Astrocyte (in vitro differentiated cells and primary cell): Measurements from ENCODE around the gene XCL2. TPM values are rescaled to one million over a fixed set of nuclear protein-coding genes. Genes with fewer than 3 reads are reported as not detected.

Source experiments
- DNase-seq: peaks from one replicate; pipeline ENCODE4 v3.0.0-alpha.2; 2010; ENCODE audit warnings: low read depth
- FAIRE-seq: peaks from 2 replicates; lab custom pipeline; 2011; peaks lifted over from hg19 to GRCh38; lab: Jason Lieb, UNC
- H2AFZ ChIP-seq: 2 replicates; pipeline ENCODE4 v1.6.0; 2012; ENCODE audit warnings: low read depth, low read length, inconsistent platforms
- H3K27ac ChIP-seq: 2 replicates; pipeline ENCODE4 v1.5.1; 2011; ENCODE audit warnings: low read depth, low read length, inconsistent platforms
- H3K27me3 ChIP-seq: 2 replicates; pipeline ENCODE4 v1.6.0; 2011; ENCODE audit warnings: low read length, inconsistent platforms; ENCODE audit not compliant: insufficient read depth
- H3K36me3 ChIP-seq: 2 replicates; pipeline ENCODE4 v1.5.1; 2011; ENCODE audit warnings: low read length, inconsistent platforms; ENCODE audit not compliant: insufficient read depth
- H3K4me1 ChIP-seq: 2 replicates; pipeline ENCODE4 v1.5.1; 2011; ENCODE audit warnings: low read length, inconsistent platforms; ENCODE audit not compliant: insufficient read depth
- H3K4me2 ChIP-seq: 2 replicates; pipeline ENCODE4 v1.6.0; 2012; ENCODE audit warnings: low read length, inconsistent platforms
- H3K4me3 ChIP-seq: 2 replicates; pipeline ENCODE4 v1.5.1; 2011; ENCODE audit warnings: low read depth, mild to moderate bottlenecking, low read length, inconsistent platforms; ENCODE audit not compliant: insufficient read depth
- H3K79me2 ChIP-seq: 2 replicates; pipeline ENCODE4 v1.6.0; 2012; ENCODE audit warnings: mild to moderate bottlenecking, low read length, inconsistent platforms; ENCODE audit not compliant: insufficient read depth
- H3K9ac ChIP-seq: 2 replicates; pipeline ENCODE4 v1.6.0; 2012; ENCODE audit warnings: mild to moderate bottlenecking, low read length, inconsistent platforms
- H3K9me3 ChIP-seq: 2 replicates; pipeline ENCODE4 v1.5.1; 2012; ENCODE audit warnings: low read depth, mild to moderate bottlenecking, low read length, inconsistent platforms; ENCODE audit not compliant: insufficient read depth
- H4K20me1 ChIP-seq: 2 replicates; pipeline ENCODE4 v1.6.0; 2012; ENCODE audit warnings: low read length, inconsistent platforms; ENCODE audit not compliant: insufficient read depth
- H3K27ac Mint-ChIP-seq: one replicate; pipeline ENCODE4 v1.8.0; 2021; ENCODE audit warnings: mild to moderate bottlenecking, mixed read lengths; ENCODE audit not compliant: unreplicated experiment
- H3K27me3 Mint-ChIP-seq: one replicate; pipeline ENCODE4 v1.8.0; 2021; ENCODE audit warnings: low read depth, mixed read lengths; ENCODE audit not compliant: unreplicated experiment
- H3K36me3 Mint-ChIP-seq: one replicate; pipeline ENCODE4 v1.8.0; 2021; ENCODE audit warnings: low read depth, mixed read lengths; ENCODE audit not compliant: unreplicated experiment
- H3K4me1 Mint-ChIP-seq: one replicate; pipeline ENCODE4 v1.8.0; 2021; ENCODE audit warnings: low read depth, mixed read lengths; ENCODE audit not compliant: unreplicated experiment
- H3K4me3 Mint-ChIP-seq: one replicate; pipeline ENCODE4 v1.8.0; 2021; ENCODE audit warnings: mild to moderate bottlenecking, moderate library complexity, mixed read lengths; ENCODE audit not compliant: unreplicated experiment
- H3K9me3 Mint-ChIP-seq: one replicate; pipeline ENCODE4 v1.8.0; 2021; ENCODE audit warnings: mild to moderate bottlenecking, mixed read lengths; ENCODE audit not compliant: unreplicated experiment
- CTCF ChIP-seq: IDR thresholded peaks from 2 replicates; pipeline ENCODE4 v1.5.1; 2011; ENCODE audit warnings: low read depth, mild to moderate bottlenecking, inconsistent platforms, low read length, moderate library complexity; ENCODE audit not compliant: insufficient read depth
- EZH2 ChIP-seq: IDR thresholded peaks from 2 replicates; pipeline ENCODE4 v1.6.1; 2012; ENCODE audit warnings: mild to moderate bottlenecking, low read length, inconsistent platforms; ENCODE audit not compliant: insufficient read depth
- total RNA-seq: library from RNA; stranded (reverse); gene quantifications from 2 replicates; pipeline ENCODE4 v1.2.1, GENCODE V29; 2021

Gene XCL2
- total RNA-seq, 1 donor from 2014 or later: not detected

- no peaks in the 10 kb centered on the region for H3K36me3 ChIP-seq
- H3K27ac Mint-ChIP-seq: no peak overlapping the region
- H2AFZ ChIP-seq: no peak overlapping the region
- H3K79me2 ChIP-seq: no peaks in the 10 kb centered on the region
- H3K27me3 Mint-ChIP-seq: peaks cover 19% of the 10 kb centered on the region
- DNase-seq: no peak
- H4K20me1 ChIP-seq: no peaks in the 10 kb centered on the region
- H3K9ac ChIP-seq: no peak overlapping the region
- H3K4me2 ChIP-seq: no peak overlapping the region
- H3K9me3 ChIP-seq: no peaks in the 10 kb centered on the region
- H3K27me3 ChIP-seq: no peaks in the 10 kb centered on the region
- H3K4me1 Mint-ChIP-seq: peaks cover 11% of the 10 kb centered on the region
- no peak overlapping the region for H3K4me3 ChIP-seq
- peaks cover 6% of the 10 kb centered on the region for H3K4me1 ChIP-seq
- no peak for FAIRE-seq
- no peaks in the 10 kb centered on the region for H3K36me3 Mint-ChIP-seq
- no peak overlapping the region for H3K27ac ChIP-seq
- TF ChIP-seq EZH2 (no peak), CTCF (no peak)
- H3K4me3 Mint-ChIP-seq: no peak overlapping the region
- H3K9me3 Mint-ChIP-seq: no peaks in the 10 kb centered on the region
Observed at GRCh38 chr1:168509875-168510791, 33.7 kb downstream of the XCL2 start.

GRCh38 chr1:168509210-168509609 lies 34.6 kb downstream of the XCL2 start:
- no peak overlapping the region for H2AFZ ChIP-seq
- peaks cover 6% of the 10 kb centered on the region for H3K4me1 ChIP-seq
- Mint-ChIP-seq H3K4me3 (no peak overlapping the region), H3K27me3 (peaks cover 13% of the 10 kb centered on the region), H3K36me3 (no peaks in the 10 kb centered on the region), H3K9me3 (no peaks in the 10 kb centered on the region), H3K27ac (no peak overlapping the region), H3K4me1 (peaks cover 11% of the 10 kb centered on the region)
- no peak overlapping the region for H3K27ac ChIP-seq
- DNase-seq (no peak), FAIRE-seq (no peak)
- no peaks in the 10 kb centered on the region for H3K79me2 ChIP-seq
- no peaks in the 10 kb centered on the region for H3K27me3 ChIP-seq
- TF ChIP-seq EZH2 (no peak), CTCF (no peak)
- no peaks in the 10 kb centered on the region for H4K20me1 ChIP-seq
- H3K9ac ChIP-seq: no peak overlapping the region
- H3K36me3 ChIP-seq: no peaks in the 10 kb centered on the region
- H3K4me2 ChIP-seq: no peak overlapping the region
- H3K4me3 ChIP-seq: no peak overlapping the region
- H3K9me3 ChIP-seq: no peaks in the 10 kb centered on the region

GRCh38 chr1:168507828-168508227 lies 36.0 kb downstream of the XCL2 start:
- H3K4me2 ChIP-seq: no peak overlapping the region
- no peak overlapping the region for H2AFZ ChIP-seq
- H3K27ac ChIP-seq: no peak overlapping the region
- Mint-ChIP-seq H3K36me3 (no peaks in the 10 kb centered on the region), H3K9me3 (no peaks in the 10 kb centered on the region), H3K4me1 (peaks cover 11% of the 10 kb centered on the region), H3K27me3 (peaks cover 15% of the 10 kb centered on the region), H3K4me3 (no peak overlapping the region), H3K27ac (no peak overlapping the region)
- no peaks in the 10 kb centered on the region for H3K9me3 ChIP-seq
- no peaks in the 10 kb centered on the region for H3K36me3 ChIP-seq
- H3K27me3 ChIP-seq: no peaks in the 10 kb centered on the region
- no peaks in the 10 kb centered on the region for H4K20me1 ChIP-seq
- H3K9ac ChIP-seq: no peak overlapping the region
- no peak overlapping the region for H3K4me3 ChIP-seq
- DNase-seq: no peak
- H3K4me1 ChIP-seq: peaks cover 6% of the 10 kb centered on the region
- TF ChIP-seq CTCF (no peak), EZH2 (no peak)
- no peak for FAIRE-seq
- H3K79me2 ChIP-seq: no peaks in the 10 kb centered on the region
